Aorta (tissue), 5 donors: ENCODE measurements around the gene DHX15. TPM values are rescaled to one million over a fixed set of nuclear protein-coding genes. Genes with fewer than 3 reads are reported as not detected.

Source experiments
- ATAC-seq: fragments of 200-7000 bp; cut with Tn5 transposase; one replicate; pipeline ENCODE4 v1.9.1; 2022; ENCODE audit warnings: moderate library complexity; ENCODE audit not compliant: low FRiP score
- DNase-seq, 2 donors: peaks; one replicate each; pipeline ENCODE4 v3.0.0-alpha.2; 2020
- H3K27ac ChIP-seq, 2 donors: one replicate each; pipeline ENCODE4 v1.5.1; 2013; ENCODE audit warnings: low read length in 2 of 2, mild to moderate bottlenecking in 2 of 2, moderate library complexity in 2 of 2, control low read depth in 1 of 2, inconsistent platforms in 1 of 2, low read depth in 1 of 2
- H3K27me3 ChIP-seq, 2 donors: one replicate each; pipeline ENCODE4 v1.6.1; 2013; ENCODE audit warnings: control low read depth in 1 of 2, low read length in 1 of 2, mild to moderate bottlenecking in 1 of 2, moderate library complexity in 1 of 2; ENCODE audit not compliant: insufficient read depth in 2 of 2, control insufficient read depth in 1 of 2
- H3K36me3 ChIP-seq, 2 donors: one replicate each; pipeline ENCODE4 v1.6.1; 2013; ENCODE audit warnings: control low read depth in 1 of 2, low read length in 1 of 2, mild to moderate bottlenecking in 1 of 2; ENCODE audit not compliant: insufficient read depth in 2 of 2, control insufficient read depth in 1 of 2
- H3K4me1 ChIP-seq, 2 donors: one replicate each; pipeline ENCODE4 v1.6.1; 2013; ENCODE audit warnings: low read length in 2 of 2, control low read depth in 1 of 2, mild to moderate bottlenecking in 1 of 2, moderate library complexity in 1 of 2; ENCODE audit not compliant: insufficient read depth in 2 of 2, control insufficient read depth in 1 of 2
- H3K4me3 ChIP-seq, 2 donors: one replicate each; pipeline ENCODE4 v1.5.1; 2013; ENCODE audit warnings: low read length in 2 of 2, control low read depth in 1 of 2, mild to moderate bottlenecking in 1 of 2
- H3K9me3 ChIP-seq: one replicate; pipeline ENCODE4 v1.6.1; 2013; ENCODE audit warnings: mild to moderate bottlenecking, low read length; ENCODE audit not compliant: control insufficient read depth
- WGBS, 2 donors: extraction: QIAGEN DNeasy Blood & Tissue Kit; methylation state at CpG; one replicate each; pipeline ENCODE4 v1.1.7; 2013; 5-methylcytosine and 5-hydroxymethylcytosine counted together
- intact Hi-C, 2 donors: fragments of 100-400 bp; cut with DNase I; formaldehyde crosslinking; loops; one replicate each; pipeline versions ENCODE4 v1.14.2 to v1.15.0; 2022
- polyA plus RNA-seq, 2 donors: library from polyadenylated mRNA; stranded (reverse); fragments of 200-250 nt; gene quantifications; one replicate each; pipeline ENCODE4 v1.2.3, GENCODE V29; 2013
- total RNA-seq, 2 donors: library from RNA; stranded (reverse); fragmentation: NEBNext Ultra II Directional; extraction: Animal tissue kit (Norgen Biotek cat#: 25700); gene quantifications; one replicate each; pipeline ENCODE4 v1.2.1, GENCODE V29; 2021
- donor health status: healthy with polysubstance abuse.
- donor health status: Bipolar disorder and iron deficiency.
- donor health status: DM: no; HTN: no; CAD: no.
- donor health status: DM: no; HTN: no; CAD: no.
- donor health status: DM: yes; HTN: yes; CAD: no.

Gene DHX15
- total and polyA plus RNA-seq, 4 donors = 34.7 to 113 (median 82.5) TPM

GRCh38 chr4:24574236-24574635 is 10.1 kb downstream of the DHX15 start:
- intact Hi-C loops = no loop called here
- H3K4me1 ChIP-seq = peaks cover 0 to 4% of the 10 kb centered on the region in 2 donors
- H3K9me3 ChIP-seq = no peaks in the 10 kb centered on the region
- ATAC-seq (no peak), DNase-seq (no peak)
- peaks cover 0 to 3% of the 10 kb centered on the region in 2 donors for H3K36me3 ChIP-seq
- no peak overlapping the region for H3K4me3 ChIP-seq
- H3K27ac ChIP-seq = no peak overlapping the region
- H3K27me3 ChIP-seq = no peaks in the 10 kb centered on the region

GRCh38 chr4:24573582-24573981 is 10.8 kb downstream of the DHX15 start:
- whole genome bisulfite sequencing, 2 donors = 47 to 48% methylated on average over 2 of the region's 2 CpGs
- intact Hi-C loops = no loop called here
- H3K27me3 ChIP-seq = no peaks in the 10 kb centered on the region
- H3K9me3 ChIP-seq = no peaks in the 10 kb centered on the region
- peaks cover 0 to 4% of the 10 kb centered on the region in 2 donors for H3K4me1 ChIP-seq
- no peak overlapping the region for H3K4me3 ChIP-seq
- H3K36me3 ChIP-seq = peaks cover 0 to 3% of the 10 kb centered on the region in 2 donors
- DNase-seq = no peak
- ATAC-seq = no peak
- no peak overlapping the region for H3K27ac ChIP-seq

- Histone ChIP-seq H3K27me3 (no peaks in the 10 kb centered on the region), H3K4me3 (no peak overlapping the region), H3K9me3 (no peaks in the 10 kb centered on the region), H3K36me3 (peaks cover 0 to 3% of the 10 kb centered on the region in 2 donors), H3K27ac (no peak overlapping the region), H3K4me1 (peaks cover 0 to 7% of the 10 kb centered on the region in 2 donors)
- intact Hi-C loops = no loop called here
- DNase-seq (no peak), ATAC-seq (no peak)
- 67 to 80% methylated on average over 5 of the region's 5 CpGs for whole genome bisulfite sequencing, 2 donors
Observed at GRCh38 chr4:24570574-24571236, 13.6 kb downstream of the DHX15 start.

- intact Hi-C loops = no loop called here
- peaks cover 0 to 7% of the 10 kb centered on the region in 2 donors for H3K4me1 ChIP-seq
- DNase-seq = no peak
- H3K36me3 ChIP-seq = peaks cover 0 to 3% of the 10 kb centered on the region in 2 donors
- H3K9me3 ChIP-seq = no peaks in the 10 kb centered on the region
- 46 to 76% methylated on average over 1 of the region's 1 CpG for WGBS, 2 donors
- H3K4me3 ChIP-seq = no peak overlapping the region
- no peaks in the 10 kb centered on the region for H3K27me3 ChIP-seq
- no peak overlapping the region for H3K27ac ChIP-seq
- ATAC-seq = no peak
Observed at GRCh38 chr4:24570172-24570571, 14.2 kb downstream of the DHX15 start.

GRCh38 chr4:24569662-24570061 is 14.7 kb downstream of the DHX15 start:
- Histone ChIP-seq H3K4me3 (no peak overlapping the region), H3K27me3 (no peaks in the 10 kb centered on the region), H3K36me3 (peaks cover 0 to 3% of the 10 kb centered on the region in 2 donors), H3K4me1 (peaks cover 0 to 7% of the 10 kb centered on the region in 2 donors), H3K9me3 (no peaks in the 10 kb centered on the region), H3K27ac (no peak overlapping the region)
- WGBS, 2 donors = 84 to 93% methylated on average over 2 of the region's 2 CpGs
- no peak for ATAC-seq
- intact Hi-C loops = no loop called here
- no peak for DNase-seq

GRCh38 chr4:24568425-24568824 is 15.9 kb downstream of the DHX15 start:
- no peak overlapping the region for H3K27ac ChIP-seq
- DNase-seq = no peak
- H3K4me1 ChIP-seq = peaks cover 2 to 9% of the 10 kb centered on the region in 2 donors
- no peak overlapping the region for H3K4me3 ChIP-seq
- ATAC-seq = no peak
- intact Hi-C loops = no loop called here
- no peaks in the 10 kb centered on the region for H3K9me3 ChIP-seq
- no peaks in the 10 kb centered on the region for H3K36me3 ChIP-seq
- no peaks in the 10 kb centered on the region for H3K27me3 ChIP-seq

GRCh38 chr4:24565054-24565453 is 19.3 kb downstream of the DHX15 start:
- ATAC-seq (no peak), DNase-seq (no peak)
- H3K27ac ChIP-seq = no peak overlapping the region
- H3K4me3 ChIP-seq = no peak overlapping the region
- no peaks in the 10 kb centered on the region for H3K27me3 ChIP-seq
- no peaks in the 10 kb centered on the region for H3K9me3 ChIP-seq
- peaks cover 6 to 7% of the 10 kb centered on the region in 2 donors for H3K4me1 ChIP-seq
- intact Hi-C loops = no loop called here
- H3K36me3 ChIP-seq = no peaks in the 10 kb centered on the region

GRCh38 chr4:24564488-24564887 is 19.9 kb downstream of the DHX15 start:
- DNase-seq = no peak
- no peaks in the 10 kb centered on the region for H3K36me3 ChIP-seq
- H3K27me3 ChIP-seq = no peaks in the 10 kb centered on the region
- no peaks in the 10 kb centered on the region for H3K9me3 ChIP-seq
- WGBS, 2 donors = 74 to 77% methylated on average over 2 of the region's 2 CpGs
- H3K4me1 ChIP-seq = peaks cover 5 to 6% of the 10 kb centered on the region in 2 donors
- no peak overlapping the region for H3K27ac ChIP-seq
- no peak overlapping the region for H3K4me3 ChIP-seq
- no peak for ATAC-seq
- intact Hi-C loops = no loop called here

GRCh38 chr4:24561438-24562139 is 22.8 kb downstream of the DHX15 start:
- Histone ChIP-seq H3K36me3 (peaks cover 0 to 4% of the 10 kb centered on the region in 2 donors), H3K9me3 (no peaks in the 10 kb centered on the region), H3K4me1 (peaks cover 8 to 9% of the 10 kb centered on the region in 2 donors), H3K4me3 (no peak overlapping the region), H3K27ac (no peak overlapping the region), H3K27me3 (no peaks in the 10 kb centered on the region)
- intact Hi-C loops = no loop called here
- WGBS, 2 donors = 97 to 100% methylated on average over 8 of the region's 8 CpGs
- no peak for ATAC-seq
- no peak for DNase-seq
